ENCODE measurements around the gene TMEM236. TPM values are rescaled to one million over a fixed set of nuclear protein-coding genes. Genes with fewer than 3 reads are reported as not detected.

The TMEM236 gene
- total RNA-seq, 4 donors from 2014 or later: 1.7 to 4.1 (median 3.0) TPM

DNA sequence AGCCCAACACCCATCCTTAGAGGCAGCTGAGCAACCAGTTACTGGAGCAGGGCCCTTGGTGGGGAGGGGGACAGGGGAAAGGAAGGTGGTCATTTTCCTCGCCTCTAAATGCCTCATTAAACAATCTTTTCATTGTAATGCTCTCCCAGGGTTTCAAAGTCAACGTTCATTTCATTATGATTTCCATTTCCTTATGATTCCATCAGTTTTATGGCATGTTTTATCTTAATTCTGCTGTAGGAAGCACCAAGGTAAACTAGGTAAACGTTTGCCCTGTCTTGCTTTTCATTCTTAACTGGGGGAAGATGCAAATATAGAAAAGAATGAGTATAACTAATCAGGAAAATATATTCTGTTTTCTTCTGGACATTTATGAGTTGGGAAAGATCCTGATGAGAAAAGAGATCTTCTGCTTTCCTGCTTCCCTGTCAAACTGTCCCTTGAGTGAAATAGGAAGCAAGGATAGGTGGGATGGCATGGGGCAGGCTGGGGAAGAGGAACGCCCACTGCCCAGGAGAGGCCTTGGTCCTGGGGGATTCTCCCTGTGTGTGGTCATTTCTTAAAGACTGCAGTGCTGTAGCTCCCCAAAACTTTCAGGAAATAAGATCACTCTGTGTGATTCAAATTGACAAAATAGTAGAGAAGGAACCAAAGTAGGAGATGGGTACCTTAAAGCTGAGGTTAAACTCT, 20.5 kb upstream of the TMEM236 start:
- DNase-seq (ENCODE audit: low spot score): no peak
- no peak for ATAC-seq (ENCODE audit: low FRiP score)
- TF ChIP-seq CTCF (IDR thresholded peaks at IDR 0.05): no peak

GRCh38 chr10:17733620-17734019, 18.4 kb upstream of the TMEM236 start:
- ATAC-seq (ENCODE audit: low FRiP score): no peak
- no peak for DNase-seq (ENCODE audit: low spot score)
- no peak for TF ChIP-seq CTCF (IDR thresholded peaks at IDR 0.05)

- TF ChIP-seq CTCF (IDR thresholded peaks at IDR 0.05): no peak
- ATAC-seq (ENCODE audit: low FRiP score) (no peak), DNase-seq (ENCODE audit: low spot score) (no peak)
Observed at GRCh38 chr10:17734432-17735080, 17.4 kb upstream of the TMEM236 start.

- TF ChIP-seq CTCF (IDR thresholded peaks at IDR 0.05): no peak
- ATAC-seq (ENCODE audit: low FRiP score): no peak
- DNase-seq (ENCODE audit: low spot score): no peak
Observed at GRCh38 chr10:17735166-17735941, 16.6 kb upstream of the TMEM236 start.

DNA sequence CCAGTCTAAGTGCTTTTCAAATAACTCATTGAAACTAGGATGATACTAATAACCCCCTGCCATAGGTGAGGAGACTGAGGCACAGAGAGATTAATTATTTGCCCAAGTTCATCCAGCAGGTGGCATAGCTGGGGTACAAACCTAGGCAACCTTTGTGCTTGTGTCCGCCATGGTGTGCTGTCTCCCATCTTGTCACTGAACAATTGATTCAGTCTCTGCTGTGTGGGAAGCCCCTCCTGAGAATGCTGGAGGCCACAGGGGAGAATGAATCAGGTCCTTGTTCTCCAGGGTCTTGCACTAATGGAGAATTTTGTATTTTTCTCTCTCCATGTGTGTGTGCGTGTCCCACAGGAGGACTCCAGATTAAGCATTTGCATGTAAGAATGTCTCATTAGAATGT, 15.8 kb upstream of the TMEM236 start:
- DNase-seq (ENCODE audit: low spot score) (no peak), ATAC-seq (ENCODE audit: low FRiP score) (no peak)
- TF ChIP-seq CTCF (IDR thresholded peaks at IDR 0.05): no peak

DNA sequence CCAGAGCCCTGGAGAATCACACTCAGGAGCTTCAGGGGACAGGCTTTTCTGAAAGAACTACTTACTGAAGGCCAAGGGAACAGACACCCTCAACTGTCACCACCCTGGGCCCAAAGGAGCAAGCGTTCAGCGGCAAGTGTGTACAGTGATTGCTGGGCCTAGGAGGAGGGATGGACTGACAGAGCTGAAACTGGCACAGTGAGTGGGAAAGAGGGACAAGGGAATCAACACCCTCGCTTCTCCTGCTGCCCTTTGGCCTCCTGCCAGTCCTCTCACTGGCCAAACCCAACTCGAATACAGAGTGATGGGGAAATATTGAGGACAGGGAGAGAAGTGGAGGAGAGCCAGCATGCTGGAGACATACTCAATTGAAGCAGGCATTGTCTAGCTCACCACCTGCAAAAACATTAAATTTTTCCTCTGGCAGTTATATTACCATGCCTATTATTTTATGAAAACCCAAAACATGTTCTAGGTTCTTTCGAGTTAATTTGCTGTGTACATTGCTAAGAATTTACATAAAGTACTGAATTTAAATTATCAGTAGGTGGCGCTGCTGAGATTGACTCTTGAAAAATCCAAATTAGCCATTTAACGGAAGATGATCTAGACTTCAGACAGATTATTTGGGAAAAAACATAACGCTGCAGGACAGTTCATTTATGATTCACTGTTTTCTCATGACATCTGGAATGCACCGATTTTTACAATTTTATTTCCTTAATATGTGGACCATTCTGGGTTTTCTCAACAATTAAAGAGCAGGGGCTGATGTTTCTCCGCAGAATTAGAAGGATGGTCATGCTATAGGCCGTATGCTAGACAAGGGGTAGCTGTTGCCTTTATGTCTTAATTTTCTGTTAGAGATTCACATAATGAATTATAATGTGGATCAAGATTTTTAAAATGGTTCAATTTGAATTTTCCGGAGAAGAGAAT, 14.7 kb upstream of the TMEM236 start:
- ATAC-seq (ENCODE audit: low FRiP score) (no peak), DNase-seq (ENCODE audit: low spot score) (no peak)
- TF ChIP-seq CTCF (IDR thresholded peaks at IDR 0.05): no peak
